Measurements from ENCODE around the gene SIT1. TPM values are rescaled to one million over a fixed set of nuclear protein-coding genes. Genes with fewer than 3 reads are reported as not detected.

Gene SIT1
- total and polyA plus RNA-seq, 3 donors from 2014 or later = 0.43 to 1.6 TPM; not detected in 1

- no peak overlapping the region for H3K27ac ChIP-seq
Measured at GRCh38 chr9:35684921-35685320, 34.2 kb upstream of the SIT1 start.

GRCh38 chr9:35683323-35683722 lies 32.6 kb upstream of the SIT1 start:
- Histone ChIP-seq H3K27ac (no peak overlapping the region), H3K36me3 (ENCODE audit: low read depth, missing control alignments) (no peaks in the 10 kb centered on the region)

More at GRCh38 chr9:35684921-35685320, 34.2 kb upstream of the SIT1 start:
- Histone ChIP-seq H3K27me3 (no peaks in the 10 kb centered on the region), H3K9me3 (no peaks in the 10 kb centered on the region), H3K36me3 (ENCODE audit: low read depth, missing control alignments) (no peaks in the 10 kb centered on the region), H3K4me1 (peaks cover 10% of the 10 kb centered on the region), H3K4me3 (no peak overlapping the region)
- intact Hi-C loops (cut with DNase I; ENCODE audit: low total_unique reads) = no loop called here
- no peak for DNase-seq
- no peak for TF ChIP-seq CTCF (IDR thresholded peaks at IDR 0.05)
- TF ChIP-seq POLR2A (IDR thresholded peaks at IDR 0.05) = no peak
- WGBS, 2 donors = 89 to 92% methylated on average over 8 to 10 of the region's 10 CpGs

GRCh38 chr9:35682520-35683315 lies 32.0 kb upstream of the SIT1 start:
- intact Hi-C loops (cut with DNase I; ENCODE audit: low total_unique reads) = no loop called here
- Histone ChIP-seq H3K4me1 (peaks cover 13% of the 10 kb centered on the region), H3K9me3 (no peaks in the 10 kb centered on the region), H3K27ac (no peak overlapping the region), H3K27me3 (no peaks in the 10 kb centered on the region), H3K4me3 (no peak overlapping the region), H3K36me3 (ENCODE audit: low read depth, missing control alignments) (no peaks in the 10 kb centered on the region)
- 80 to 91% methylated on average over 10 of the region's 10 CpGs for WGBS, 2 donors
- no peak for TF ChIP-seq POLR2A (IDR thresholded peaks at IDR 0.05)
- TF ChIP-seq CTCF (IDR thresholded peaks at IDR 0.05) = no peak
- DNase-seq = no peak

More at GRCh38 chr9:35683323-35683722, 32.6 kb upstream of the SIT1 start:
- Histone ChIP-seq H3K4me3 (no peak overlapping the region), H3K4me1 (peaks cover 10% of the 10 kb centered on the region), H3K9me3 (no peaks in the 10 kb centered on the region), H3K27me3 (no peaks in the 10 kb centered on the region)
- no peak for TF ChIP-seq POLR2A (IDR thresholded peaks at IDR 0.05)
- TF ChIP-seq CTCF (IDR thresholded peaks at IDR 0.05) = no peak
- intact Hi-C loops (cut with DNase I; ENCODE audit: low total_unique reads) = no loop called here
- no peak for DNase-seq
- 58 to 69% methylated on average over 2 of the region's 2 CpGs for WGBS, 2 donors

- no peak for DNase-seq
- Histone ChIP-seq H3K9me3 (no peaks in the 10 kb centered on the region), H3K27me3 (no peaks in the 10 kb centered on the region), H3K4me1 (peaks cover 13% of the 10 kb centered on the region), H3K27ac (no peak overlapping the region), H3K4me3 (no peak overlapping the region), H3K36me3 (ENCODE audit: low read depth, missing control alignments) (no peaks in the 10 kb centered on the region)
- 54 to 64% methylated on average over 6 of the region's 6 CpGs for WGBS, 2 donors
- intact Hi-C loops (cut with DNase I; ENCODE audit: low total_unique reads) = no loop called here
- TF ChIP-seq POLR2A (IDR thresholded peaks at IDR 0.05) (no peak), CTCF (IDR thresholded peaks at IDR 0.05) (no peak)
Measured at GRCh38 chr9:35682051-35682450, 31.3 kb upstream of the SIT1 start.

Measured in testis (tissue), 3 donors.